ENCODE results near the gene RAPH1.
"Not testable (repeated sequence)": the region's sequence is repeated elsewhere in the genome, so short reads cannot be mapped to it uniquely, and the experiment has no call there.

Gene RAPH1

DNA sequence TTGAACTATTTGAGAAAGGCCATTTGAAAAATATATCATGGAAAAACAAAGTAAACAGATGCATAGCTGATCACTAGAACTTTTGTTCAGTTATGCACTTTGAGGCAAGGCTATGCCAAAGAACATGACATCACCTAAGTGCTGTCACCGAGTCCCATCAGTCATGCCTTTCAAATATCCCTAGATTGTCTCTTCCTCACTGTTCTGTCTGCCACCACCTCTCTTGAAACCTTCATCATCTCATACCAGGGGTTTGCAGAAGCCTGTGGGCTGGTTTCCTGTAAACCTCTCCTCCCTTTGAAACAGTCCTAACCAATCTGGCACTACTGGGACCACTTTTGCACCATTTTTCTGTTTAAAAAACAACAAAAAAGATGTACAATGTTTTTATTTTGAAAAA, 12.3 kb upstream of the RAPH1 start:
- DNase-seq: no peak

DNA sequence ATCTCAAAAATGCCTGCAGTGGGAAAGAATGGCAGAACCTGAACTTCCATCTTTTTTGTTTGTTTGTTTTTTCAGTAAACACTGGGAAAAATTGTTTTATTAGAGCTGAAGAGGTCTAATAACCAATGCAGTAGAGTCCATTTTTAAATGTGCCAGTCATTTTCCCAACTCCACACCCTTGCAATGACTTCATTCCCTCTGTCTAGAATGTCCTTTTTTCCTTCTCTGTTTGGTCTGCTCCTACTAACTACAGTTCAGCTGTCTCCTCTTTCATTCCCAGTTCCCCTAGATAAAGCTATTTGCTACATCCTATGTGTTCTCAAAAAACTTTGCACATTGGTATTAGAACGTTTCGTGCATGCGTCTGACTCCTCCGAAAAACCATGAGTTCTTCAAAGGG, 9.3 kb upstream of the RAPH1 start:
- no peak for DNase-seq

DNA sequence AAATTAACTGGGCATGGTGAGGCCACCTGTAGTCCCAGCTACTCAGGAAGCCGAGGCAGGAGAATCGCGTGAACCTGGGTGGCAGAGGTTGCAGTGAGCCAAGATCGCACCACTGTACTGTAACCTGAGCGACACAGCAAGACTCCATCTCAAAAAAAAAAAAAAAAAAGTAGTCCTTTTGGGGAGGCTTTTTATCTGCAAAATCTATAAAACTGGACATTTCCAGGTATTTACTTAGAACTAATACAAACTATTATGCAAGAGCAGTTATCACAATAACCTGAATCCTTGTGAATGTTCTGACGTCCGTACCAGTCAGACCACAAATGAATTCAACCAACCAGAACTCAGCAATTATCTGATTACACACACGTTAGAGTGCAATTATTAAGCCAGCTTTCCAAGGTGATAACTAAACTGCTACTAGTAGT, 8.8 kb upstream of the RAPH1 start:
- DNase-seq: no peak

DNA sequence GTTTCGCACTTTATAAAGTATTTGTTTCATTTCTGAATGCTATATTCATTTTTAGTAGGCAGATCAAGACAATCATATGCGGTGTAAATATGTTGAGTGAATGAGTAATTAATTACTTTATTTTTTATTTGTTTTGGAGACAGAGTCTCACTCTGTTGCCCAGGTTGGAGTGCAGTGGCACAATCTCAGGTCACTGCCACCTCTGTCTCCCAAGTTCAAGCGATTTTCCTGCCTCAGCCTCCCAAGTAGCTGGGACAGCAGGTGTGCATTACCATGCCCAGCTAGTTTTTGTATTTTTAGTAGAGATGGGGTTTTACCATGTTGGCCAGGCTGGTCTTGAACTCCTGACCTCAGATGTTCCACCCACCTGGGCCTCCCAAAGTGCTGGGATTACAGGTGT, 5.5 kb upstream of the RAPH1 start:
- DNase-seq: not testable (repeated sequence)

DNA sequence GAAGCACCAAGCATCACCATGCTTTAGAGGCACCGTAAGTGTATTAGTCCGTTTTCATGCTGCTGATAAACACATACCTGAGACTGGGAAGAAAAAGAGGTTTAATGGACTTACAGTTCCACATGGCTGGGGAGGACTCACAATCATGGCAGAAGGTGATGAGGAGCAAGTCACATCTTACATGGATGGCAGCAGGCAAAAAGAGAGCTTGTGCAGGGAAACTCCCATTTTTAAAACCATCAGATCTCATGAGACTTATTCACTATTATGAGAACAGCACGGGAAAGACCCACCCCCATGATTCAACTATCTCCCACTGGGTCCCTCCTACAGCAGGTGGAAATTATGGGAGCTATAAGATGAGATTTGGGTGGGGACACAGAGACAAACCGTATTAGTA, 3.1 kb upstream of the RAPH1 start:
- not testable (repeated sequence) for DNase-seq

DNA sequence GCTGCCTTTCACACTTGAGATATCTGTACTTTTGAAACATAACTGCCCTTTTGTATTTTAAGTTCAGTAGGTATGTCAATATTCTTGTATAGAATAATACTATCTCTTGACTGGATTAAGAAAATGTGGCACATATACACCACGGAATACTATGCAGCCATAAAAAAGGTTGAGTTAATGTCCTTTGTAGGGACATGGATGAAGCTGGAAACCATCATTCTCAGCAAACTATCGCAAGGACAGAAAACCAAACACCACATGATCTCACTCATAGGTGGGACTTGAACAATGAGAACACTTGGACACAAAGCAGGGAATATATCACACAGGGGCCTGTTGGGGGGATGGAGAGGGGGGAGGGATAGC, 1.5 kb upstream of the RAPH1 start:
- not testable (repeated sequence) for DNase-seq

DNA sequence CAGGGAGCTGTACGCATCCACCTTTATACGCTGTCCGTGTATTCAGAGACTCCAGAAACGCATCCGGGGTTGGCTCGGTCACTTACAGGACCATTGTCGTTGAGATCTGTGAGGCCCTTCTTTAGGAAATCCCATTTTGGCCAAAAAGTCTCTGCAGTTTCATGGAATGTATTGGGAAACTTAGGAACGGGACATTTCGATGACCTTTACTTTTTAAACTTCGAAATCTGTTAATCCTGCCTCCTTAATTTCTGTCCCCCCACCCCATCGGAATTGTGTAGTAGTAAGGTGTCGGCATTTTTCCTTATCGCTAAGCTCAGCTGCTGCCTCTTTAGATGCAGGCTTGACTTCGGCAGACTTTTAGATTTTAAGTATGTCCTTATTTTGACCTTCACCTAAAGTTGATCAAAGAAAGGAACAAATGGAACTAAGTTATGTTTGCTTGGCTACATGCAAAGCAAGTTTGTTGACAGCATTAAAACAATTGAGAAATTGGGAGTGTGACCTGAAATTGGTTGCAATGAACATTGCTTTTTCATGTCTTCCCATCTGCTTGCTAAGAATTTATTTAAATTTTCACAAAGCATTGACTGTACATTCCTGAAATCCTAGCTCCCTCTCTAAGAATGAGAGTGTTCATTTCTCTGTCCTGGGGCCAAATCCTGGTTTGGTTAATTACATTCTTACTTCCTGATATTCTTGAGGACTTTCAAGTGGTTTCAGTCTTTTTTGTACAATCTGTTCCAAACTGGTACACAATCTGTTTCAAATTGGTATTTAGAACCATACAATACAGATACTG, 884 bp upstream of the RAPH1 start:
- no peak for DNase-seq

DNA sequence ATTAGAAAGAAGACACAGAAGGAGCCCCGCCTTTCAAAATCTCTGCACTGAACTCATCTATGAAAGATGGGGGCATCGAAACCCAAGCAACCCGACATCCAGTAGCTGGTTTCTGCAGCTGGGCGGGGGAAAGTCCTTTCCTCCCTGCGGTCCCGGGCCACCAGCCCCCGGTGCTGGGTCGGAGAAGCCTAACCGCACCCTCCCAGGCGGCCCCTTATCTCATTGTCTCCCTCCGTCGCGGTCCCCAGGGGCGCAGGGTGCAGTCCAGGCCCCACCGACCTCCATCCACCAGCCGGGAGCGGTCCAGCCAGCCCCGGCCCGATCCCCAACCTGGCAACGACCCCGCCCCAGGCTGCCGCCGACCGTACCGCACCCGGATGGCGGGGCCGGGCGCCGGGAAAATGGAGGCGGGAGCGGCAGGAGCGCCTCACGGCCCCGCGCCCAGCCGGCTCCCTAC, 452 bp downstream of the RAPH1 start:
- DNase-seq: peak; percentile 40 to 49

DNA sequence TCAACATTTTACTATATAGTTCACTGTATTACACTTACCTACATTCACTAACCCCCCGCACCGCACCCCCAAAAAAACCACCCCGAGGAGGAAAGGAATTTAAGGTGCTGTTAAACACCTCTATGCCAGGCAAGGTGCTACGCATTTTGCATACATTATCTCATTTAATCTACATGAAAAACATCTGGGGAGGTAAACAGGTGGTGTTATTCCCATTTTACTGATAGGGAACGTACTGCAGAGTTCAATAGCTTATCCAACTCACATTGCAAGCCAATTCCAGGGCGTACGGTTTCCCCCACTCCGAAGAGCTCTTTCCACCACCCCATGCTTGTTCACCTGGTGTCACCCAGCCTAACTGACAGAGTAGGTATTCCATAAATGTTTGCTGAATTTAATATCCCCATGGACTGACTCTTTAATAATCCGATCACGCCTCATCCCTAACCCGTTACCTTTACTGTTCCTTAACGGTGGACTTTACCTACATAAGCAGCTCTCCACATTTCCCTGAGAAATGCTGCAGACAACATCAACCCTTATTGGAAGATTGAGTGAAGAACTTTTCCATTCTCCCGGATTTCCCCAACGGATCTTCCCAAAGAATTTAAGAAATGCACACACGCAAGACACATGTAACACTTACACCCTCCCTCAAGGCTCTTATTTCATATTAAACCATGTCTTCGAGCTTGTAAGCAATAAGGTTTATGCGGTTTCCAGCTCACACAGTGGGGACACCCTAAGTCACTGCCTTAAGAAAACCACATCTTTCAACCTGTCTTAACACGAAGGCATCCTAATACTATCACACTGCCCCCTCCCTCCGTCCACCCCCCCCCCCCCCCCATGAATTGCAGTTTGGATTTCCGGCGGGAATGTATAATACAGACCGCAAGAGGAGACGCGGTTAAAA, 1.2 kb downstream of the RAPH1 start:
- DNase-seq: no peak

DNA sequence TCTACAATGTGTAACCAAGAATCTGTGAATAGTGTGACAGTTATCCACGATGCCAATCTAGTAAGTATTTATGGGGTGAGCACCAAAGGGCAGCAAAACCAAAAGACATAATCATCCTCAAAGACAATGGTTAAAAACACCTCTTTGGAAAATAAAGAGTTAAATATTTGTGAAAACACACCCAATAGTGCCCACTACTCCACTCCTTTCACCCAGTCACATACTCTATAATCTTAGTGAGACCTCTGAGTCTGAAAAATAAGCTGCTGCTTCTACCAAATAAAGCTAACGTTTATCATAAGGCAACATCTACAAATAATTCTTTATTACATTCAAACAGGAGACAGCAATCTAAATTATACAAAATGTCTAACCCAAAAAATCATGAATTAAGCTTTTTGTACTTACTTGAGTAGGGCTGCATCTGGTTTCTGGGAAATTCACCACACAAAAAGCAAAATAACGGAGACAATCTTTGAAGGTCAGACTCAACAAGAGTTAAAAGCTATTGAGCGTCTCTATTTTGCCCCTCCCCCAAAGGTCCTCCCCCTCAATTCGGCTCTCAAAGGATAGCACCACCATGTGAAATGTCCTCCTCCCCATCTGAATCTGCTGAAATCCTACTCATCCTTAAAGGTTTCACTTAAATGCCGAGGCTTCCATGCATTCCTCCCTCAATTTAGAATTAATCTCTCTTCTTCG, 2.0 kb downstream of the RAPH1 start:
- DNase-seq: no peak

DNA sequence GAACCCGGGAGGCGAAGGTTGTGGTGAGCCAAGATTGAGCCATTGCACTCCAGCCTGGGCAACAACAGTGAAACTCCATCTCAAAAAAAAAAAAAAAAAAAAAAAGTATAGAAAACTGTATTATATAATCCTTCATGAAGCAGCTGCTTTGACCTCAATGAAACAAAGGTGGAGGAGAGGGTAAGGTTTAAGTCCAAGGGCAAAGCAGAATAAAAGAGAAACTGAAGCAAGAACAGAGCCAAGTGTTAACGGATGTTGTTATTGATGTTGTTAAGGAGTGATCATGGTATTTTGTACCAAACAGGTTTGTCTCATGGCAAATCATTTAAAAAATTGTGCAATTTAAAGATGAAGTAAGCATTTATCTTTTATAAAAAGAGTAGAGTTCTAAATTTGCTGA, 7.4 kb downstream of the RAPH1 start:
- DNase-seq: no peak

DNA sequence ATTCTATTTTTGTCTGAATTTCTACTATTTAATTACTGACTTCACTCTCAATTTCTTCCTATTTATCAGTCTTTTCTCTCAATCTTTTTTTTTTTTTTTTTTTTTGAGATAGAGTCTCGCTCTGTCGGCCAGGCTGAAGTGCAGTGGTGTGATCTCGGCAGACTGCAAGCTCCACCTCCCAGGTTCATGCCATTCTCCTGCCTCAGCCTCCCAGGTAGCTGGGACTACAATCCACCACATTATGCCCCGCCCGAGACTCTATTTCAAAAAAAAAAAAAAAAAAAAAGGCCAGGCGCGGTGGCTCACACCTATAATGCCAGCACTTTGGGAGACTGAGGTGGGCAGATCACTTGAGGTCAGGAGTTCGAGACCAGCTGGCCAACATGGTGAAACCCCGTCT, 21.8 kb downstream of the RAPH1 start:
- DNase-seq: not testable (repeated sequence)

DNA sequence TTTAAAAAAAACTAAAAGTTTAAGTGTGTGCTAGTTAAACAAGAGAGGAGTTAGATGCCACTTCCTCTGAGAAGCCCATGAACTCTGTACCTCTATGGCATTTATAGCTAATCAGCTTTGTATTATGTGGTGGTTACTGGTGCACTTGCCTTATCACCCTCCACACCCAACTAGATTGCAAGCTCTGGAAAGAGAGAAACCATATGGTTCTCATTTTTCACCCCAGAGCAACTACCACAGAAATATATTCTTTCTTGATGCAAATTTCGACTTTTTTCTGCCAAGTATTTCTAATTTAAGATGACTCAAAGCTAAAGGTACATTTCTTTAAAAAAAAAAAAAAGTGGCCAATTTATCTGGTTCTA, 24.2 kb downstream of the RAPH1 start:
- no peak for DNase-seq

DNA sequence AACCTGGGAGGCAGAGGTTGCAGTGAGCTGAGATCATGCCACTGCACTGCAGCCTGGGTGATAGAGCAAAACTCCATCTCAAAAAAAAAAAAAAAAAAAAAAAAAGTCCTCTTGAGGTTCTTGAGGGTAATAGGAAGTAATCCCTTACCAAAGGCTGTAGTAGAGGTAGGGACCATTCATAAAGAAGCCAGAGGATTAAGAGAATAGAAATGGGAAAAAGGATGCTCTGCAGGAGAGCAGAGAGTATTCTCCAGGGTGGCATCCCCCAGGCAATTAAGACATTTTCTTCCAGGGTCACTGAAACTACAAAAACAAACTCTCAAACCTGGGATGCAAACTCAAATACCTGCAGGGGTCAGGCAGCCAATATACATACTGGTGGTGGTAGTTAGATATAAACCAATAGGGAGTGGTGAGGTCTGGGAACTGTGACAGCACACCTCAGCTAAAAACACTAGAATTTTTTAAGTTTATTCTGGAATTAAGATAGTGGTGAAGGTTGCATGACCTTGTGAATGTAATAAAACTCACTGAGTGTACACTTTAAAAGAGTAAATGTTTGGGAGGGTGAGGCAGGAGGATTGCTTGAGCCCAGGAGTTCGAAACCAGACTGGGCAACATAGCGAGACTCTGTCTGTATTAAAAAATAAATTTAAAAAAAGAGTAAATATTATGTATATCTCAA, 24.7 kb downstream of the RAPH1 start:
- DNase-seq: no peak

DNA sequence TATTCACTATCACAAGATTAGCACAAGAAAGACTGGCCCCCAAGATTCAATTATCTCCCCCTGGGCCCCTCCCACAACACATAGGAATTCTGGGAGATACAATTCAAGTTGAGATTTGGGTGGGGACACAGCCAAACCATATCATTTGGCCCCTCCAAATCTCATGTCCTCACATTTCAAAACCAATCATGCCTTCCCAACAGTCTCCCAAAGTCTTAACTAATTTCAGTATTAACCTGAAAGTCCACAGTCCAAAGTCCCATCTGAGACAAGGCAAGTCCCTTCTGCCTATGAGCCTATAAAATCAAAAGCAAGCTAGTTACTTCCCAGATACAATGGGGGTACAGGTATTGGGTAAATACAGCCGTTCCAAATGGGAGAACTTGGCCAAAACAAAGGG, 31.6 kb downstream of the RAPH1 start:
- DNase-seq: not testable (repeated sequence)

DNA sequence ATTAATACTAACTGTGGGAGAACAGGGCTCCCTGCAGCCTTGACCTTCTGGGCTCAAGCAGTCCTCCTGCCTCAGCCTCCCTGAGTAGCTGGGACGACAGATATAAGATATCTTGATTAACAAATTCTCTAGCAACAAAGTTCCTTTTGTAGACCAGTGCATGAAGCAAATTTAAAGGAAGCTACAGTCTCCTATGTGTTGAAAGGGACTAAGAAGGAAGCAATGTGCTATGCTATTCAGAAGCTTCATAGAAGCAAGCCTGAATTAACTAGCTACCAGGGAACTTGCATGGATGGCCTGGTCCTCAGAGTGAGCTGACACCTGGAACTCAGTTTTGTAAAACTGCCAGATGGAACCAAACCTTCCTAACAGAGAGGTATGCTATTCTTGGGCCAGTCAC, 33.2 kb downstream of the RAPH1 start:
- no peak for DNase-seq

DNA sequence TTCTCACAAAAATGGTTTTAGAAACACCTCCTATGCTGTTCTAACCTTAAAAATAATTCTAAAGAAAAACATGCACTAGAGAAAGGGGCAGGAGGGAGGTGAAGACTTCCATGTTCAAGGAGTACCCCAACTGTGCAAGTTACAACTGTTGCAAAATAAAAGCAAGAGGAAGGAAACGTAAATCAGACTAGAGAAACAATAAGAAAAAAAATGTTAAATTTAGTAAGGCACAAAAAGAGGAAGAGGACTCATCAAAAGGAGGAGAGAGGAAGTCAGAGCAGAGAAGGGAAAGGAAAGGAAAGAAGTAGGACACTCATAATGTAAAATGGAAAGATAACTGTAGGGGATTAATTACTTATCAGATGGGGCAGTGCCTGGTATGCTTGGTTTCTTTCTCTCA, 34.1 kb downstream of the RAPH1 start:
- DNase-seq: no peak

DNA sequence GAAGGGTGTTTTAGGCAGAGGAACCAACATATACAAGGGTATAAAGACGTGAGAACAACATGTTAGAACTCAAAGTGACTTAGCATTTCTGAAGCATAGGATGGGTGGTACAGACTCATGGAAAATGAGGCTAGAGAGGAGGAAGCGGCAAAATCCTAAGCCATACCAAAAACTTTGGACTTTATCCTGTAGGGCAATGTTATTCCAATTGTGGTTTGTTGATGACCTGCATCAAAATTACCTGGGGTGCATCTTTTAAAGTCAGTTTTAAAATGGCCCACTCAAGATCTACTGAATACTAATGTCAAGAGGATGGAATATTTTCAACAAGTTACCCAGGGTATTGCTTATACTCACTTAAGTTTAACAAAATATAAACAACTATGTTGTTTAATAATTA, 34.8 kb downstream of the RAPH1 start:
- DNase-seq: no peak

DNA sequence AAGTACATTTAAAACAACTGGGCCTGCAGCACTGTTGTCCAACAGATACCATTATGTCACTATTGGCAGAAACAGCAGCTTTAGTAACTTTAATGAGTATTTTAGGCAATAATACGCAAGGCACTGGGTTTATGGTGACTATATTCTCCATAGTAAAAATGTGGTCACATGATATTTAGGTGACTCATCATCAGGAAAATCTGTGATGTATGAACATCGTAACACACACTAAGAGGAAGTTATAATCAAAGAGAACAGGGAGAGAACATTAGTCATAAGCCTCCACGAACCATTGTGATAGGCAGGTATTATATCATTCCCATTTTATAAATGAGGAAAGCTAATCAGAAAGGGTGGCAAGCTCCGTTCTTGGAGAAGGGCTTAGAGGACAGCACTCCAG, 36.9 kb downstream of the RAPH1 start:
- no peak for DNase-seq

DNA sequence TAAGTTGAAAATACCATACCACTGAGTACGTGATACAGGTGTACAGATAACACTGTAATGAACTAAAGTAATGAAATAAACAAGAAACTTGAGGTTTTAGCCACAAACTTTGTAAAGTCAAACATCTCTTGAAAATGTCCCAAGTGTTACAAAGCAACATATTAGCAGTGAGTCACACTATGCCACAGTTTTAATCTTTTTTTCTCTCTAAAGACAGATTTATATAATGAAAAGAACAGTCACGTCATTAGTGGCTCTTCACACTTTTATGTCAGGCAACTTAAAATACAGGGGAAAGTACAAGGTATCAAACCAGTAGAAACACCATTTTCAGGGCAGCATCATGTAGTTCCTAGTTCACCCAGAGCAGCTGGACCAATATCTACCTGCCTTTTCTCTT, 42.1 kb downstream of the RAPH1 start:
- DNase-seq: no peak

DNA sequence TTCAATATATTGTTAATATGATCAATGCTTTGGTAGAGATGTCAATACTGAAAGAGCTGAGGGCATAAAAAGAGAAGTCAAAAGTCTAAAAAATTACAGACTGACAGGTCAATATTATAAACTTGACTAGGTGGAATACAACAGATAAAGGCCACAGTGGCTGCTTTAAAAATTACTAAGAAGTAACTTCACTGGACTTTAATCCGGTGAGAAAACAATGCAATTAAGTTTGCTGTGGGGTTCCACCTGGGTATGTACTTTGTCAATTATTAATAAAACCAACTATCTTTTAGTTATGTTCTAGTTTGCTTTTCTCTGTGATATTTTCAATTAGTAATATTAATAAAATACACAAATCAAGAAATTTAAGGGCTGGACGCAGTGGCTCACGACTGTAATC, 44.7 kb downstream of the RAPH1 start:
- no peak for DNase-seq

DNA sequence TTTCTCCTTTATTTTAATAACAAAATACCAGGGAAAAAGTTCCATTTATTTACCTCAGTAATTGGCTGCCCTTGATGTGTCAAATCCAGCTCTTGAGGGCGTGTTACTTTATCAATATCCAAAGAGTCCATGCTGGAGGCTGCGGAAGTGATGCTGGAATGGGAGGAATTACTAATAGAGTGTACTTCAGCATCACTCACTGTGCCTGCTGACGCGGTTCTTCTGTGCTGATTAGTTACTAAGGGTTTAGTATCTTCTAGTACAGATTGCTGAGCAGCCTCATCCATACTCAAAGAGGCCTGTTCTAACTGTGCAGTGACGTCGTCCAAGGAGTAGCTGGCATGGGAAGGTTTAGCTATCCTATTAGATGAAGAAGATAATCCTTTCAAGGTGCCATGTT, 45.6 kb downstream of the RAPH1 start:
- DNase-seq: no peak
